ENCODE measurements around the gene NBPF15.
"Not testable (repeated sequence)": the region's sequence is repeated elsewhere in the genome, so short reads cannot be mapped to it uniquely, and the experiment has no call there.

DNA sequence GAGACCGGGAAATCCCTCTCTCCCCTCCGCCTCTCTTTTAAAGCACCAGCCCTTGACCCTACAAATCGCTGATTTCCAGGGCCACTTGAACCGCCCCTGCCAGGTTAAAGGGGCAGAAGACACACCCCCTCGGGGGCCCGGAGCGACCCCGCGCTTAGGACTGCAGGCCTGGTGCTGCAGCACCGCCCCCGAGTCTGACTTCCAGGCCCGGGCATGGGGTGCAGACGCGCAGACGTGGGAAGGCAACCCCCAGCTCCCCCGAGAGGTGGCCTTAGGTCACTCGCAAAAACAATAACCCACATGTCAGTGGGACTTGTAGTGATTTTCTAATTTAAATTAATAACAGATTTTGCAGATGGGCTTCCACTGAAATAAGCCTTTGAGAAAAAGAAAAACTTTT lies 309 bp upstream of the NBPF15 start:
- not testable (repeated sequence) for TF ChIP-seq CTCF, EZH2phosphoT487 (IDR thresholded peaks at IDR 0.05; ENCODE audit: low read length)

All from MM.1S (cell line).